H1 (cell line): ENCODE measurements around the gene SLC30A7. TPM values are rescaled to one million over a fixed set of nuclear protein-coding genes. Genes with fewer than 3 reads are reported as not detected.
A peak's percentile ranks its signal among the peaks of the same experiment; 100 is the strongest.

Experiments
- CTCF ChIA-PET: fragments of 300-600 bp; sonication (Branson Sonifier 250); formaldehyde crosslinking; loops from one replicate; lab custom pipeline; 2021; ENCODE audit not compliant: partially characterized antibody; lab: Charles Lee
- POLR2A ChIA-PET: fragments of 300-600 bp; sonication (Branson Sonifier 250); formaldehyde crosslinking; loops from one replicate; lab custom pipeline; 2021; ENCODE audit warnings: inconsistent platforms; ENCODE audit not compliant: partially characterized antibody; lab: Charles Lee
- DNase-seq, 2 experiments: peaks; one replicate each; pipeline versions ENCODE4 v3.0.0 to v3.0.0-alpha.2; 2010 to 2022; ENCODE audit warnings: low spot score in 2 of 2, low read depth in 1 of 2, mixed read lengths in 1 of 2
- FAIRE-seq: peaks from 2 replicates; lab custom pipeline; 2011; peaks lifted over from hg19 to GRCh38; lab: Jason Lieb, UNC
- H2AFZ ChIP-seq: 2 replicates; pipeline ENCODE4 v1.8.1; 2012; ENCODE audit warnings: low read length, inconsistent platforms
- H2AK5ac ChIP-seq: 2 replicates; pipeline ENCODE4 v1.6.1; 2013; ENCODE audit warnings: low read depth, low read length
- H2BK120ac ChIP-seq: replicated peaks from 2 replicates; pipeline ENCODE3; 2013; ENCODE audit warnings: low read depth, low read length, inconsistent platforms
- H2BK12ac ChIP-seq: 2 replicates; pipeline ENCODE4 v1.6.1; 2013; ENCODE audit warnings: low read depth, low read length
- H2BK15ac ChIP-seq: 2 replicates; pipeline ENCODE4 v1.6.1; 2013; ENCODE audit warnings: low read length
- H2BK20ac ChIP-seq: 2 replicates; pipeline ENCODE4 v1.6.1; 2013; ENCODE audit warnings: low read length
- H2BK5ac ChIP-seq: 2 replicates; pipeline ENCODE4 v1.6.1; 2013; ENCODE audit warnings: low read depth, low read length
- H3K14ac ChIP-seq: 2 replicates; pipeline ENCODE4 v1.6.1; 2013; ENCODE audit warnings: inconsistent platforms; ENCODE audit not compliant: insufficient read length
- H3K18ac ChIP-seq: 2 replicates; pipeline ENCODE4 v1.6.1; 2013; ENCODE audit warnings: low read length; ENCODE audit errors: extremely low read depth
- H3K23ac ChIP-seq: 2 replicates; pipeline ENCODE4 v1.6.1; 2013; ENCODE audit warnings: inconsistent platforms; ENCODE audit not compliant: insufficient read length
- H3K23me2 ChIP-seq: 2 replicates; pipeline ENCODE4 v1.6.1; 2013; ENCODE audit warnings: low read depth, low read length
- H3K27ac ChIP-seq: 2 replicates; pipeline ENCODE4 v1.6.1; 2011; ENCODE audit warnings: low read depth, low read length, inconsistent platforms
- H3K27me3 ChIP-seq, 4 experiments: replicated peaks in 1 of 4; 1 replicate in 1 of 4; 2 replicates in 3 of 4; pipeline versions ENCODE4 v1.6.1 to v1.8.1; 2011 to 2013; ENCODE audit warnings: low read length in 3 of 4, mild to moderate bottlenecking in 3 of 4, inconsistent platforms in 2 of 4, mixed read lengths in 2 of 4, moderate library complexity in 1 of 4; ENCODE audit not compliant: control insufficient read depth in 3 of 4, insufficient read depth in 3 of 4; ENCODE audit errors: extremely low read depth in 1 of 4
- H3K36me3 ChIP-seq, 4 experiments: 2 replicates each; pipeline versions ENCODE4 v1.6.1 to v1.8.1; 2011 to 2013; ENCODE audit warnings: mild to moderate bottlenecking in 4 of 4, low read length in 3 of 4, moderate library complexity in 2 of 4, control low read depth in 1 of 4, inconsistent platforms in 1 of 4; ENCODE audit not compliant: insufficient read depth in 4 of 4, control insufficient read depth in 2 of 4
- H3K4ac ChIP-seq: replicated peaks from 2 replicates; pipeline ENCODE3; 2013; ENCODE audit warnings: low read length, low read depth, mixed read lengths, inconsistent platforms; ENCODE audit not compliant: insufficient read length
- H3K4me1 ChIP-seq, 4 experiments: replicated peaks in 1 of 4; 1 replicate in 1 of 4; 2 replicates in 3 of 4; pipeline versions ENCODE4 v1.6.1 to v1.8.1; 2011 to 2013; ENCODE audit warnings: low read length in 3 of 4, inconsistent platforms in 2 of 4, mixed read lengths in 1 of 4; ENCODE audit not compliant: insufficient read depth in 4 of 4, control insufficient read depth in 3 of 4
- H3K4me2 ChIP-seq, 2 experiments: 2 replicates each; pipeline versions ENCODE4 v1.6.1 to v1.8.1; 2011 to 2013; ENCODE audit warnings: low read depth in 2 of 2, low read length in 2 of 2, control low read depth in 1 of 2, inconsistent platforms in 1 of 2, mild to moderate bottlenecking in 1 of 2; ENCODE audit not compliant: insufficient read depth in 1 of 2
- H3K4me3 ChIP-seq, 4 experiments: fragments of 200-600, 300-600 bp in 1 of 4; sonication (generic), shearing (Covaris generic), sonication (Bioruptor Twin) in 1 of 4; 2 replicates each; pipeline versions ENCODE4 v1.5.1 to v1.8.1; 2011 to 2016; ENCODE audit warnings: low read length in 4 of 4, low read depth in 3 of 4, control low read depth in 2 of 4, inconsistent platforms in 2 of 4, mild to moderate bottlenecking in 2 of 4, mixed read lengths in 1 of 4, moderate library complexity in 1 of 4; ENCODE audit not compliant: insufficient read depth in 2 of 4; ENCODE audit errors: extremely low read depth in 1 of 4
- H3K56ac ChIP-seq: replicated peaks from 2 replicates; pipeline ENCODE3; 2013; ENCODE audit warnings: low read depth, mild to moderate bottlenecking, mixed read lengths, low read length, inconsistent platforms; ENCODE audit not compliant: insufficient read length
- H3K79me1 ChIP-seq: 2 replicates; pipeline ENCODE4 v1.6.1; 2013; ENCODE audit warnings: low read depth, low read length, control low read depth
- H3K79me2 ChIP-seq, 2 experiments: 2 replicates each; pipeline versions ENCODE4 v1.6.1 to v1.8.1; 2012 to 2013; ENCODE audit warnings: low read length in 2 of 2, mild to moderate bottlenecking in 2 of 2, inconsistent platforms in 1 of 2; ENCODE audit not compliant: insufficient read depth in 2 of 2, control insufficient read depth in 1 of 2
- H3K9ac ChIP-seq, 4 experiments: replicated peaks in 1 of 4; 1 replicate in 1 of 4; 2 replicates in 3 of 4; pipeline versions ENCODE4 v1.6.1 to v1.8.1; 2011 to 2013; ENCODE audit warnings: low read depth in 3 of 4, low read length in 3 of 4, control low read depth in 2 of 4, mild to moderate bottlenecking in 2 of 4, moderate library complexity in 2 of 4, inconsistent platforms in 1 of 4; ENCODE audit errors: extremely low read depth in 1 of 4
- H3K9me3 ChIP-seq, 2 experiments: 2 replicates each; pipeline versions ENCODE4 v1.6.1 to v1.8.1; 2012 to 2013; ENCODE audit warnings: mild to moderate bottlenecking in 2 of 2, moderate library complexity in 2 of 2, control low read depth in 1 of 2, inconsistent platforms in 1 of 2, low read depth in 1 of 2, low read length in 1 of 2, mixed read lengths in 1 of 2; ENCODE audit not compliant: insufficient read depth in 2 of 2
- H4K20me1 ChIP-seq, 2 experiments: replicated peaks in 1 of 2; 2 replicates each; pipeline versions ENCODE3 to v1.8.1; 2011 to 2013; ENCODE audit warnings: inconsistent platforms in 2 of 2, low read length in 2 of 2, mild to moderate bottlenecking in 1 of 2; ENCODE audit not compliant: insufficient read depth in 2 of 2, control insufficient read depth in 1 of 2
- H4K5ac ChIP-seq: 2 replicates; pipeline ENCODE4 v1.6.1; 2013; ENCODE audit warnings: low read length, low read depth, mixed read lengths, inconsistent platforms; ENCODE audit not compliant: insufficient read length
- H4K8ac ChIP-seq: 2 replicates; pipeline ENCODE4 v1.8.0; 2013; ENCODE audit warnings: mild to moderate bottlenecking, moderate library complexity, low read length, inconsistent platforms; ENCODE audit not compliant: insufficient read depth; ENCODE audit errors: extremely low read depth
- H4K91ac ChIP-seq: replicated peaks from 2 replicates; pipeline ENCODE3; 2013; ENCODE audit warnings: low read length, mixed read lengths, inconsistent platforms; ENCODE audit not compliant: insufficient read length
- TAF1 ChIP-seq: IDR thresholded peaks from 2 replicates; pipeline ENCODE4 v1.6.1; 2011; ENCODE audit warnings: mild to moderate bottlenecking, low read depth, low read length
- ZNF274 ChIP-seq: IDR thresholded peaks from 2 replicates; pipeline ENCODE4 v1.7.0; 2012; ENCODE audit warnings: low read length, borderline replicate concordance; ENCODE audit errors: extremely low read depth
- WGBS, 2 experiments: shearing (Covaris generic) in 1 of 2; methylation state at CpG; one replicate each; pipeline versions ENCODE4 v1.1.6 to v1.1.7; 2013 to 2015; ENCODE audit warnings: low lambda C conversion rate in 2 of 2, mixed read lengths in 2 of 2, inconsistent platforms in 1 of 2, low coverage in 1 of 2, missing lambda C conversion rate in 1 of 2; ENCODE audit not compliant: insufficient replicate concordance in 2 of 2, insufficient coverage in 1 of 2, insufficient read length in 1 of 2; ENCODE audit errors: extremely low coverage in 1 of 2, missing lambda C conversion rate in 1 of 2; 5-methylcytosine and 5-hydroxymethylcytosine counted together
- polyA plus RNA-seq, 7 experiments: library from polyadenylated mRNA; depleted of rRNA in 3 of 7; stranded (reverse) in 5 of 7; unstranded in 2 of 7; fragments of >200 nt in 5 of 7; fragments of 200-250 nt in 2 of 7; gene quantifications; 1 replicate in 5 of 7; 2 replicates in 1 of 7; 4 replicates in 1 of 7; pipeline versions ENCODE4 v1.2.1 to v1.2.3, GENCODE V29; 2011 to 2013; ENCODE audit warnings: missing spikeins in 2 of 7, mixed read lengths in 2 of 7
- total RNA-seq: library from RNA; stranded (reverse); fragmentation: NEBNext Ultra II Directional; extraction: Animal tissue kit (Norgen Biotek cat#: 25700); gene quantifications from 2 replicates; pipeline ENCODE4 v1.2.1, GENCODE V29; 2021

The SLC30A7 gene
- total and polyA plus RNA-seq, 2 of the 8 experiments (the other 6 are each of a cell fraction or from before 2014, with no cell fraction given), result 5.5 to 22.1 TPM

DNA sequence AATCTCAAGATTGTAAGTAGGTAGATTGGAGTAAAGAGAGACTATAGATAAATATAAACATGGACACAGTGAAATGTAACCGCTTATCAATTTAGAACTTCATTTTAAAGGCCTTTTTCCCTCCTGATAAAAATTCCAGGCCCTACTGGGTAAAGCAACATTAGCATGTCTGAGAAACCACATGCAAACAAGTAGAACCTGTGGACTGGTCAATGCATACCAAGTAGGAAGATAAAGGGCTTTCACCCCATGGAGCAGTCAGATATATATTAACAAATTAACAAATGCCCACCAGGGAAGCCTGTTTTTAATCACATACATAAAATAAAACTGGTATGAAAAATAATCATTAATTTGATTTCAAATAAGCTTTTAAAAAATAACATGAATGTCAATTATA is 121.6 kb downstream of the SLC30A7 start:
- no peak for DNase-seq
- WGBS, 2 experiments, result 87% methylated on average over 1 of the region's 1 CpG; no CpG with 5 or more reads in 1 of the 2 experiments
- TF ChIP-seq TAF1 (no peak), ZNF274 (no peak)

More for the DNA sequence above, 121.6 kb downstream of the SLC30A7 start:
- no peak overlapping the region for H4K8ac ChIP-seq
- H3K4ac ChIP-seq, result no peak overlapping the region
- no peaks in the 10 kb centered on the region for H3K79me1 ChIP-seq
- no peaks in the 10 kb centered on the region for H3K23me2 ChIP-seq
- peak overlapping the region in 1 of 4 experiments; percentile 15; a peak in 1 of 8 replicates for H3K4me3 ChIP-seq
- H2BK5ac ChIP-seq, result no peak overlapping the region
- ChIA-PET CTCF (no interaction called here), POLR2A (no interaction called here)
- no peak overlapping the region for H2BK15ac ChIP-seq
- no peak overlapping the region for H3K18ac ChIP-seq
- no peaks in the 10 kb centered on the region; a peak in 1 of 7 replicates for H3K4me1 ChIP-seq
- no peak for FAIRE-seq
- H4K20me1 ChIP-seq, result no peaks in the 10 kb centered on the region
- no peak overlapping the region for H2BK12ac ChIP-seq
- no peak overlapping the region for H3K9ac ChIP-seq
- no peaks in the 10 kb centered on the region for H3K27me3 ChIP-seq
- no peak overlapping the region for H3K27ac ChIP-seq
- H2BK20ac ChIP-seq, result no peak overlapping the region
- H2AFZ ChIP-seq, result no peak overlapping the region
- no peak overlapping the region for H3K56ac ChIP-seq
- no peak overlapping the region for H3K23ac ChIP-seq
- H2BK120ac ChIP-seq, result no peak overlapping the region
- no peak overlapping the region for H3K14ac ChIP-seq
- no peak overlapping the region for H2AK5ac ChIP-seq
- no peak overlapping the region for H4K5ac ChIP-seq
- peaks cover 0 to 41% (median 1%) of the 10 kb centered on the region in 4 experiments; a peak in 4 of 8 replicates for H3K36me3 ChIP-seq
- H3K4me2 ChIP-seq, result peak overlapping the region in 1 of 2 experiments; percentile 21; a peak in 1 of 4 replicates
- H4K91ac ChIP-seq, result no peak overlapping the region
- H3K9me3 ChIP-seq, result no peaks in the 10 kb centered on the region
- H3K79me2 ChIP-seq, result 0 out of 4 replicates have a peak, but pooled peaks cover 0 to 4% of the 10 kb centered on the region in 2 experiments
